ENCODE data around the gene SPTBN1.

The SPTBN1 gene

DNA sequence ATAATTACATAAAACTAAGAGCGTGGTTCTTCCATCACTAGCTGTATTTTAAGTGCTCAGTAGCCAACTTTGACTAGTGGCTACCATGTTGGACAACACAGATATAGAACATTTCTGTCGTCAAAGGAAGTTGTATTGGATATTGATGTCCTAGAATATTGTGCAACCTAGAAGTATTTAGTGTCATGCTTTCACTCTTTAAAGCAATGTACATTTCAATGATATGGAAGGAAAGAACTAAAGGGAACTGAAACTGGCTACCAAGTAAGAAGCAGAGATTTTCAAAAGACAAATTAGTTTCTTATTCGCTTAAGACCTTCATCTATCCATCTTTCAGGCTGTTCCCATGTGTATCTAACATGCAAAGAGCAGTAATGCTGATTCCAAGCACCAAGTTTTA lies 182.0 kb downstream of the SPTBN1 start:
- Histone ChIP-seq H3K4me1 (ENCODE audit: low read length) (peaks cover 67% of the 10 kb centered on the region), H3K36me3 (replicated peaks; ENCODE audit: low read depth, low read length) (peaks cover 5% of the 10 kb centered on the region), H3K79me2 (ENCODE audit: low read length) (no peaks in the 10 kb centered on the region), H3K9ac (ENCODE audit: low read length) (no peak overlapping the region), H3K9me3 (ENCODE audit: insufficient read depth, low read length) (no peaks in the 10 kb centered on the region), H2AFZ (ENCODE audit: low read depth, low read length) (no peak overlapping the region), H3K27ac (ENCODE audit: low read length) (peak overlapping the region; percentile 67), H3K4me2 (ENCODE audit: low read length) (peak overlapping the region; percentile 83), H3K27me3 (ENCODE audit: low read depth, low read length) (no peaks in the 10 kb centered on the region), H4K20me1 (ENCODE audit: insufficient read depth, low read length) (no peaks in the 10 kb centered on the region), H3K4me3 (ENCODE audit: low read length) (peak overlapping the region; percentile 67)
- no peak for TF ChIP-seq CTCF (IDR thresholded peaks at IDR 0.05; ENCODE audit: low read depth, low read length)
- TF ChIP-seq EZH2phosphoT487 (IDR thresholded peaks at IDR 0.05; ENCODE audit: low read depth): no peak

- peaks cover 62% of the 10 kb centered on the region for H3K4me1 ChIP-seq (ENCODE audit: low read length)
- peak overlapping the region; percentile 83 for H3K4me2 ChIP-seq (ENCODE audit: low read length)
- H2AFZ ChIP-seq (ENCODE audit: low read depth, low read length): no peak overlapping the region
- no peaks in the 10 kb centered on the region for H4K20me1 ChIP-seq (ENCODE audit: insufficient read depth, low read length)
- peak overlapping the region; percentile 26; the same call in 1 of the 2 replicates for H3K9ac ChIP-seq (ENCODE audit: low read length)
- no peaks in the 10 kb centered on the region for H3K27me3 ChIP-seq (ENCODE audit: low read depth, low read length)
- no peaks in the 10 kb centered on the region for H3K79me2 ChIP-seq (ENCODE audit: low read length)
- no peaks in the 10 kb centered on the region for H3K9me3 ChIP-seq (ENCODE audit: insufficient read depth, low read length)
- peak overlapping the region; percentile 67 for H3K27ac ChIP-seq (ENCODE audit: low read length)
- peak overlapping the region; percentile 67 for H3K4me3 ChIP-seq (ENCODE audit: low read length)
- H3K36me3 ChIP-seq (replicated peaks; ENCODE audit: low read depth, low read length): peaks cover 5% of the 10 kb centered on the region
- TF ChIP-seq EZH2phosphoT487 (IDR thresholded peaks at IDR 0.05; ENCODE audit: low read depth) (no peak), CTCF (IDR thresholded peaks at IDR 0.05; ENCODE audit: low read depth, low read length) (no peak)
Measured at GRCh38 chr2:54638774-54639187, 182.7 kb downstream of the SPTBN1 start.

DNA sequence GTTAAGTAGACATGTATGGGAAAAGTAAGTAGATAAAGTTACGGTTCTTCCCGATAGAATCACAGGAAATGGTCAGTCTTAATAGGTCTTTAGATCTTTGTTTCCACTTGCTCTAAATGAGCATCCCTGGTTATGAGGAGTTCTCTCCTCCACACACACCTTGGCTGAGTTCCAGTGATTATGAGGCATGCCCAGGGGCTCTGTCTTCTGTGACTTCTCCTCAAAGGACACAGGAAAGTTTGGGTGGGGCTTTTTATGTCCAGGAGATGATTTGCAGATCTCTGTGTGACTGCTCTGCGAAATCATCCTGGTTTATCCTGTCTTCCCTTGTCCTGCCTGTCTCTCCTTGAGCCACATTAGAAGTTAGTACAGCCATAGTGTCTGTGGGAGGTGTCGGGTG lies 183.5 kb downstream of the SPTBN1 start:
- H3K36me3 ChIP-seq (replicated peaks; ENCODE audit: low read depth, low read length): peaks cover 10% of the 10 kb centered on the region
- H2AFZ ChIP-seq (ENCODE audit: low read depth, low read length): no peak overlapping the region
- no peaks in the 10 kb centered on the region for H3K9me3 ChIP-seq (ENCODE audit: insufficient read depth, low read length)
- H4K20me1 ChIP-seq (ENCODE audit: insufficient read depth, low read length): no peaks in the 10 kb centered on the region
- H3K27ac ChIP-seq (ENCODE audit: low read length): no peak overlapping the region
- H3K4me1 ChIP-seq (ENCODE audit: low read length): peaks cover 54% of the 10 kb centered on the region
- TF ChIP-seq EZH2phosphoT487 (IDR thresholded peaks at IDR 0.05; ENCODE audit: low read depth) (no peak), CTCF (IDR thresholded peaks at IDR 0.05; ENCODE audit: low read depth, low read length) (no peak)
- H3K27me3 ChIP-seq (ENCODE audit: low read depth, low read length): no peaks in the 10 kb centered on the region
- H3K79me2 ChIP-seq (ENCODE audit: low read length): no peaks in the 10 kb centered on the region
- H3K4me2 ChIP-seq (ENCODE audit: low read length): peak overlapping the region; percentile 83
- no peak overlapping the region for H3K9ac ChIP-seq (ENCODE audit: low read length)
- H3K4me3 ChIP-seq (ENCODE audit: low read length): no peak overlapping the region

- Histone ChIP-seq H3K36me3 (replicated peaks; ENCODE audit: low read depth, low read length) (peaks cover 16% of the 10 kb centered on the region), H3K79me2 (ENCODE audit: low read length) (no peaks in the 10 kb centered on the region), H3K4me2 (ENCODE audit: low read length) (no peak overlapping the region), H3K27ac (ENCODE audit: low read length) (no peak overlapping the region), H3K27me3 (ENCODE audit: low read depth, low read length) (no peaks in the 10 kb centered on the region), H3K9me3 (ENCODE audit: insufficient read depth, low read length) (no peaks in the 10 kb centered on the region), H4K20me1 (ENCODE audit: insufficient read depth, low read length) (no peaks in the 10 kb centered on the region), H3K9ac (ENCODE audit: low read length) (no peak overlapping the region), H3K4me1 (ENCODE audit: low read length) (peaks cover 40% of the 10 kb centered on the region), H3K4me3 (ENCODE audit: low read length) (no peak overlapping the region), H2AFZ (ENCODE audit: low read depth, low read length) (no peak overlapping the region)
- TF ChIP-seq CTCF (IDR thresholded peaks at IDR 0.05; ENCODE audit: low read depth, low read length) (no peak), EZH2phosphoT487 (IDR thresholded peaks at IDR 0.05; ENCODE audit: low read depth) (no peak)
Measured at GRCh38 chr2:54640834-54641540, 184.9 kb downstream of the SPTBN1 start.
